Type B pancreatic cell (in vitro differentiated cells): ENCODE data around the gene PANX1. TPM values are rescaled to one million over a fixed set of nuclear protein-coding genes. Genes with fewer than 3 reads are reported as not detected.

Experiments
- DNase-seq: peaks from one replicate; pipeline ENCODE4 v3.0.0; 2021; ENCODE audit warnings: mixed read lengths; ENCODE audit not compliant: unreplicated experiment; ENCODE audit errors: extremely low spot score
- H3K27ac Mint-ChIP-seq: 2 replicates; pipeline ENCODE4 v1.8.0; 2021; ENCODE audit warnings: mild to moderate bottlenecking, mixed read lengths
- H3K27me3 Mint-ChIP-seq: 2 replicates; pipeline ENCODE4 v1.8.0; 2021; ENCODE audit warnings: mixed read lengths
- H3K36me3 Mint-ChIP-seq: 2 replicates; pipeline ENCODE4 v1.8.0; 2021; ENCODE audit warnings: mixed read lengths
- H3K4me1 Mint-ChIP-seq: one replicate; pipeline ENCODE4 v1.8.0; 2021; ENCODE audit warnings: mixed read lengths; ENCODE audit not compliant: unreplicated experiment
- H3K4me3 Mint-ChIP-seq: 2 replicates; pipeline ENCODE4 v1.8.0; 2021; ENCODE audit warnings: mild to moderate bottlenecking, mixed read lengths
- H3K9me3 Mint-ChIP-seq: 2 replicates; pipeline ENCODE4 v1.8.0; 2021; ENCODE audit warnings: mixed read lengths
- total RNA-seq: library from RNA; stranded (reverse); gene quantifications from 2 replicates; pipeline ENCODE4 v1.2.1, GENCODE V29; 2021; ENCODE audit warnings: low replicate concordance
- TF ChIP-seq, protein P1 (sequence below): fragments of 200-600 bp; sonication (generic); conservative IDR thresholded peaks from 2 replicates; pipeline ENCODE4 v1.5.0; 2021; ENCODE audit warnings: antibody characterized with exemption, mild to moderate bottlenecking

PANX1 gene
- total RNA-seq, 1 donor from 2014 or later = 26.1 TPM

DNA sequence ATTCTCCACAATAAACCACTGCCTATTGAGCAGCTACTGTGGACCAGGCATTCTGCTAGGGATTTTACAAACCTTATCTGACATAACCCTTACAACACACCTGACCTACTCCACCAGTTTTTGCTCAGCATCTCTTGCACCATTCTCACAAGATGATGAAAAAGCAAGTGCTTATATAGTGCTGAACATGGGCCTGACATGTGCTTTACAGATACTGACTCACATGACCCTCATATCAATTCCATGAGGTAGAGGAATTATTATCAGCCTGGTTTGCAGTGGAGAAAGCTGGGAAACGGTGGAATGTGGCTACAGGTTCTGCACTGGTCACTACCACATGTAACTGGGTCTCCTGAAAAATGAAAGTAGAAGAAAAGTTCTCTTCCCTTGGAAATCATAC is 37.5 kb upstream of the PANX1 start:
- Mint-ChIP-seq H3K9me3 (no peaks in the 10 kb centered on the region), H3K4me1 (no peaks in the 10 kb centered on the region), H3K36me3 (no peaks in the 10 kb centered on the region), H3K27me3 (peaks cover 8% of the 10 kb centered on the region), H3K4me3 (no peak overlapping the region), H3K27ac (no peak overlapping the region)
- DNase-seq = no peak
- TF ChIP-seq, protein P1, sequence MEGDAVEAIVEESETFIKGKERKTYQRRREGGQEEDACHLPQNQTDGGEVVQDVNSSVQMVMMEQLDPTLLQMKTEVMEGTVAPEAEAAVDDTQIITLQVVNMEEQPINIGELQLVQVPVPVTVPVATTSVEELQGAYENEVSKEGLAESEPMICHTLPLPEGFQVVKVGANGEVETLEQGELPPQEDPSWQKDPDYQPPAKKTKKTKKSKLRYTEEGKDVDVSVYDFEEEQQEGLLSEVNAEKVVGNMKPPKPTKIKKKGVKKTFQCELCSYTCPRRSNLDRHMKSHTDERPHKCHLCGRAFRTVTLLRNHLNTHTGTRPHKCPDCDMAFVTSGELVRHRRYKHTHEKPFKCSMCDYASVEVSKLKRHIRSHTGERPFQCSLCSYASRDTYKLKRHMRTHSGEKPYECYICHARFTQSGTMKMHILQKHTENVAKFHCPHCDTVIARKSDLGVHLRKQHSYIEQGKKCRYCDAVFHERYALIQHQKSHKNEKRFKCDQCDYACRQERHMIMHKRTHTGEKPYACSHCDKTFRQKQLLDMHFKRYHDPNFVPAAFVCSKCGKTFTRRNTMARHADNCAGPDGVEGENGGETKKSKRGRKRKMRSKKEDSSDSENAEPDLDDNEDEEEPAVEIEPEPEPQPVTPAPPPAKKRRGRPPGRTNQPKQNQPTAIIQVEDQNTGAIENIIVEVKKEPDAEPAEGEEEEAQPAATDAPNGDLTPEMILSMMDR = no peak

DNA sequence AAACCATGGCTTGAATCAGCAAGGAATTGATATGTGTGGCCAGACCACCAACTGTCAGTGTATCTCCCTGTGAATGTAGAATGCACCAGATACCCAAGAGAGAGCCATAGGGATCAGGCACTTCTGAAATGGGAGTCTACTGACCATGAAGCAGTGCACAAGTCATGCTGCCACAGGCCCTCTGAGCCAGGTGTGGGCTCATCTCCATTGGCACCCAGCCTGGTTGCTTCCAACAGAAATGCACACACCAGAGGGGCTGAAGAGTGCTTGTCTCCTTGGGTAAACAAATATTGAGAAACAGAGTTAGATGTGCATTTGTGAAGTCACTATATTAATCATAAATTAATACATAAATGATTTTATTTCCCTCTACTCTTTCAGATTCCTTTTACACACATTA is 28.4 kb upstream of the PANX1 start:
- no peak for DNase-seq
- TF ChIP-seq, protein P1 = no peak
- no peaks in the 10 kb centered on the region for H3K4me1 Mint-ChIP-seq
- no peak overlapping the region for H3K27ac Mint-ChIP-seq
- H3K27me3 Mint-ChIP-seq = peaks cover 9% of the 10 kb centered on the region
- no peaks in the 10 kb centered on the region for H3K9me3 Mint-ChIP-seq
- H3K36me3 Mint-ChIP-seq = no peaks in the 10 kb centered on the region
- H3K4me3 Mint-ChIP-seq = no peak overlapping the region

DNA sequence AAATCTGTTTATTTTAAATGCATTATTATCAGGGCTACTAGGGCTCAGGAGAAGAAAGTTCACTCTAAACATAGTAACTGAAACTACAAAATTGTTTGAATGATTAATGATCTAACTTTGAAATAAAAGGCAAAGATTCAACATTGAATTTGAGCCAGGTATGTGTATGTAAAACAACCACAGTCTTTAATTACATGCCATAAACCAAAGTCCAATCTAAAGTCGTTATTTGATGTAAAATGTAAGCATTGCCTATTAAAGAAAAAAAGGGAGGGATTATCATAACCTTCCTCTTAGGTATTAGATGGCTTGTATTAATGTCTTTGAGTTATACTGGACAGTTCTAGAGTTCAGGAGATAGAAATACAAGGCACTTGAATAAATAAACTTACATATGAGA is 25.2 kb upstream of the PANX1 start:
- TF ChIP-seq, protein P1 = no peak
- Mint-ChIP-seq H3K27me3 (no peaks in the 10 kb centered on the region), H3K36me3 (no peaks in the 10 kb centered on the region), H3K27ac (no peak overlapping the region), H3K4me3 (no peak overlapping the region), H3K4me1 (no peaks in the 10 kb centered on the region), H3K9me3 (no peaks in the 10 kb centered on the region)
- DNase-seq = no peak

DNA sequence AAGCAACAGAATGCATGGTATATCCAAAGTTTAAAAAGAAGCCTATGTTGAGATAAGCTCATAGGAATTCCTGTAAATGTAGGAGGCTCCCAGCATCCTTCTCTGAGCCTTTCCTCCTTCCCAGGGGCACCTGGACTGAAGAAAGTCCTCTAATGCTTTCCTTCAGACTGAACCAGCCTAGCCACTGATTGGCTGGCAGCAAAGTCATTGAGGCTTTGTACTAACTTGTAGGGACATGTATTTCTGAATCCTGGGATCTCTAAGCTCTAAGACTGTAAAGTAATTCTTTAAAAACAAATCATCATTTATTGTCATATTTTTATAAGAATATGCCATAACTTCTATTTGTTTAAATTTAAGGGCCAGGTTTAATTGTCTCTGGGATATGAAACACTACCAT is 23.9 kb upstream of the PANX1 start:
- Mint-ChIP-seq H3K36me3 (no peaks in the 10 kb centered on the region), H3K27ac (no peak overlapping the region), H3K4me1 (no peaks in the 10 kb centered on the region), H3K9me3 (no peaks in the 10 kb centered on the region), H3K27me3 (no peaks in the 10 kb centered on the region), H3K4me3 (no peak overlapping the region)
- no peak for DNase-seq
- TF ChIP-seq, protein P1 = no peak

DNA sequence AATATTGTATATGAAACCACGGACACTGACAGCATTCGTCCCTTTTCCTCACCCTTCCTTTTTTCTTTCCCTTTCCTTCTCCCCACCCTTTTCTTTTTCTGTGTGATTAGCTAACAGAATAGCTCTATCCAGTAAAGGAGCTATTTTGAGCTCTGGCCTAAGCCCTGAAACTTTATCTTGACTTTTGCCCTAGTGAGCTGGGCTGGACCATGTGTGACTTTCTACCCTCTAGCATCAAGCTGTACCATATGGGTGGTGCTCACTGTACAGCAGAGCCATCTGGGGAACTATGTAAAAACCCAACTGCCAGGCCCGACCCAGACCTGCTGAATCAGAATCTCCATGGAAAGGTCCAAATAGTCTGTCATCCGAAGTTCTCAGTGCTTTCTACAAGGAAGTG is 21.9 kb upstream of the PANX1 start:
- Mint-ChIP-seq H3K4me3 (no peak overlapping the region), H3K27me3 (no peaks in the 10 kb centered on the region), H3K36me3 (no peaks in the 10 kb centered on the region), H3K9me3 (no peaks in the 10 kb centered on the region), H3K27ac (no peak overlapping the region), H3K4me1 (no peaks in the 10 kb centered on the region)
- TF ChIP-seq, protein P1 = no peak
- DNase-seq = no peak

DNA sequence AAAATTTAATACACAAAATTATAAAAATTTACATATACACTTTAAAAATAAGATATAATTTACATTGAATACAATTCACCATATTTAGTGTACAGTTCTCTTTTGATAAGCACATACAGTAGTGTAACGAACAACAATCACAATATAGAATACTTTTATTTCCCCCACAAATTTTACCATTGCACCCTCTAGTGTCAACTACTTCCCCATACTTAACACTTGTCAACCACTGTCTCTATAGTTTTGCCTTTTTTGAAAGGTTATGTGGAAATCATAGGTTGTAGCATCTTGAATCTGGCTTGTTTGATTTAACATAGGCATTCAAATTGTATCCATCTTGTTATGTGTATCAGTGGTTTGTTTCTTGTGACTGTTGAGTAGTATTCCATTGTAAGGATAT is 21.3 kb upstream of the PANX1 start:
- DNase-seq = no peak
- Mint-ChIP-seq H3K4me1 (no peaks in the 10 kb centered on the region), H3K27ac (no peak overlapping the region), H3K4me3 (no peak overlapping the region), H3K9me3 (no peaks in the 10 kb centered on the region), H3K36me3 (no peaks in the 10 kb centered on the region), H3K27me3 (no peaks in the 10 kb centered on the region)
- TF ChIP-seq, protein P1 = peak; percentile 17
